Mesothelial cell of epicardium (in vitro differentiated cells): ENCODE measurements around the gene MSS51. TPM values are rescaled to one million over a fixed set of nuclear protein-coding genes. Genes with fewer than 3 reads are reported as not detected.

Experiments used
- DNase-seq, 2 experiments: peaks; one replicate each; pipeline ENCODE4 v3.0.0; 2021; ENCODE audit warnings: low spot score in 2 of 2; ENCODE audit not compliant: unreplicated experiment in 2 of 2
- H3K27ac Mint-ChIP-seq: 2 replicates; pipeline ENCODE4 v1.8.0; 2021; ENCODE audit warnings: mixed read lengths
- H3K27me3 Mint-ChIP-seq: 2 replicates; pipeline ENCODE4 v1.8.0; 2021; ENCODE audit warnings: low read depth, mixed read lengths
- H3K36me3 Mint-ChIP-seq: 2 replicates; pipeline ENCODE4 v1.8.0; 2021; ENCODE audit warnings: mixed read lengths
- H3K4me1 Mint-ChIP-seq: 2 replicates; pipeline ENCODE4 v1.8.0; 2021; ENCODE audit warnings: mixed read lengths
- H3K4me3 Mint-ChIP-seq: 2 replicates; pipeline ENCODE4 v1.8.0; 2021; ENCODE audit warnings: mild to moderate bottlenecking, moderate library complexity, mixed read lengths
- H3K9me3 Mint-ChIP-seq: 2 replicates; pipeline ENCODE4 v1.8.0; 2021; ENCODE audit warnings: mixed read lengths
- CTCF ChIP-seq: fragments of 200-600 bp; sonication (generic); IDR thresholded peaks from one replicate; pipeline ENCODE4 v1.5.0; 2021; ENCODE audit warnings: antibody characterized with exemption; ENCODE audit not compliant: unreplicated experiment
- total RNA-seq: library from RNA; stranded (reverse); gene quantifications from 3 replicates; pipeline ENCODE4 v1.2.1, GENCODE V29; 2021

The MSS51 gene
- 4.9 to 5.6 TPM (median 5.0 TPM) in 3 replicates for total RNA-seq

DNA sequence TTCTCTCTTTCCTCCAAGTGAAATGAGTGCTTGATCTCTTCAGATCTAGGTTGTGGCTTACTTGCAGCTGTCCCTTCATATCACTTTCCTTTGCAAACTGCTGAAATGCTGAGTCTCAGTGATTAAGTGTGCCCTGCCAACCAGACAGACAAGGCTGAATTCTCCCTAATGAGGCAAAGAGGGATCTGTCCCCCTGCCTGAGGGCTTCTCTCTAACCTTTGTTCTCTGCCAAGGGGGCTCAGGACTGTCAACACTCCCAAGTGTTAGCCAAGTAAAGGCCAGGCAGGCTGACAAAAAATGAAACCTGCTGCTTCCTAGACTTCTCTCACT, at the start of gene MSS51:
Gene MSS51 (minus strand): TSS at position 24 of the 330 bp plus-strand sequence. CDS start 5,277 bp downstream, outside the sequence.
- H3K4me3 Mint-ChIP-seq = no peak within 1 kb of the TSS

GRCh38 chr10:73480158-73480557, 46.8 kb upstream of the MSS51 start:
- no peaks in the 10 kb centered on the region for H3K4me1 Mint-ChIP-seq
- H3K27me3 Mint-ChIP-seq = no peaks in the 10 kb centered on the region
- no peak overlapping the region for H3K27ac Mint-ChIP-seq
- no peak for DNase-seq
- peaks cover 13% of the 10 kb centered on the region for H3K36me3 Mint-ChIP-seq
- H3K9me3 Mint-ChIP-seq = no peaks in the 10 kb centered on the region
- H3K4me3 Mint-ChIP-seq = no peak overlapping the region
- TF ChIP-seq CTCF = no peak

More for the DNA sequence above, at the start of gene MSS51:
- no peak for TF ChIP-seq CTCF
- Mint-ChIP-seq H3K4me1 (peaks cover 4% of the 10 kb centered on the region), H3K36me3 (peaks cover 6% of the 10 kb centered on the region), H3K27ac (no peak within 1 kb of the TSS), H3K27me3 (no peaks in the 10 kb centered on the region), H3K9me3 (no peaks in the 10 kb centered on the region)
- no peak for DNase-seq

DNA sequence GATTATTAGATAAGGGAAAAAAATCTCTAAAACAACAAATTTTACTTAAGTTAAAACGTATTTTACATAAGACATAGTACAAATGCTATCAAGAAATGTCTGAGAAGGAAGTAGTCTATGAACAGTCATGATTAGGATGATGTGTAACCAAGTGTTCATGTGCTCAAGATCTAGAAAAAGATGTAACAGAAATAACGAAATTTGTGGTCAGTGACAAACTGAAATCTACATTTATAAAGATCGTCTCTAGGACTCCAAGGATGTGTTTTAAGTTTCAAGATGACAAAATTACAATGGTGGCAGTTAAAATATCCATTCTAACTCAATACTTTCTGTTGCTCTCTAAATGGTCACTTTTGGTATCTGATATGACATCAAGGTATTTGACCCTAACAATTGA, 45.3 kb upstream of the MSS51 start:
- Mint-ChIP-seq H3K4me1 (no peaks in the 10 kb centered on the region), H3K27me3 (no peaks in the 10 kb centered on the region), H3K9me3 (no peaks in the 10 kb centered on the region), H3K4me3 (no peak overlapping the region), H3K36me3 (peaks cover 22% of the 10 kb centered on the region), H3K27ac (no peak overlapping the region)
- TF ChIP-seq CTCF = no peak
- no peak for DNase-seq

DNA sequence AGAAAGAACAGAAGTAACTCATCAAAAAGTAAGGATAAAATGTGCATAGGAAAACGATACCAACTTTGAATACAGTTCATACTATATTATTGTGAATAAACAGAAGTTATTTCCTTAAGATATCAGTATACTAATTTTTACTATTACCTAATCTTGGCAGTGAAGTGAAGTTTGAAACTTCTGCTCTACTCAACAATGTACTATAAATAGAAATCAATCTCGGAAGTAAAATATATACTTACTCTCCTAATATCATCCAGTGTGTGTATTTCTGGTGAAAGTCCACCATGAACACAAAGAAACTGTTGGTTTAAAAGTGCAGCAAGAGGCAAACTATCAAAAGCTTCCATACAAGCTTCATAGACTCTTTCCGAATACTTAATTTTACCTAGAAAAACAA, 37.9 kb upstream of the MSS51 start:
- DNase-seq = no peak
- H3K27me3 Mint-ChIP-seq = no peaks in the 10 kb centered on the region
- TF ChIP-seq CTCF = no peak
- H3K27ac Mint-ChIP-seq = no peak overlapping the region
- no peaks in the 10 kb centered on the region for H3K9me3 Mint-ChIP-seq
- H3K4me3 Mint-ChIP-seq = no peak overlapping the region
- no peaks in the 10 kb centered on the region for H3K4me1 Mint-ChIP-seq
- peaks cover 29% of the 10 kb centered on the region for H3K36me3 Mint-ChIP-seq

DNA sequence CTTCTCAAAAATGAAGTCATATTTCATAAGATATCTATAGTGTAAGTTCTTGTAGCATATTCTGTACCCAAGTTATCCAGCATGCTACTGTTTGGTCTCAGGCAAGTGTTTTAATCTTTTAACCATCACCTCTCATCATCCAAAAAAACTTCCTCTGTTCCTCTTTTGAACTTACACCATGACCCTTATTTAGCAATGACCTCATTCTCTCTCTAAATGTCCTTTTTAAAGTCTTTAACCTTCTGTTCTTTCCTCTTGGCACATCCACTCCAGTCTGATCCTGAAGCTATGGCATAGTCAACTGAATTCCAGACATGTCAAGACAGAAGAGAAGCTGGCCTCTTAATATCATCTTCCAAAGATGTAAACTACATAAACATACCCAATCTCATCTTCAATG, 36.2 kb upstream of the MSS51 start:
- DNase-seq = no peak
- peaks cover 25% of the 10 kb centered on the region for H3K36me3 Mint-ChIP-seq
- H3K4me3 Mint-ChIP-seq = no peak overlapping the region
- no peaks in the 10 kb centered on the region for H3K27me3 Mint-ChIP-seq
- no peak for TF ChIP-seq CTCF
- H3K9me3 Mint-ChIP-seq = no peaks in the 10 kb centered on the region
- H3K27ac Mint-ChIP-seq = no peak overlapping the region
- no peaks in the 10 kb centered on the region for H3K4me1 Mint-ChIP-seq

- Mint-ChIP-seq H3K27ac (no peak overlapping the region), H3K4me1 (no peaks in the 10 kb centered on the region), H3K9me3 (no peaks in the 10 kb centered on the region), H3K4me3 (no peak overlapping the region), H3K27me3 (no peaks in the 10 kb centered on the region), H3K36me3 (peaks cover 27% of the 10 kb centered on the region)
- no peak for DNase-seq
- no peak for TF ChIP-seq CTCF
Measured at GRCh38 chr10:73467206-73467605, 33.8 kb upstream of the MSS51 start.
